GM12874 (cell line): ENCODE data around the gene KRT81.

Experiments
- CTCF ChIP-seq: IDR thresholded peaks from 2 replicates; pipeline ENCODE4 v1.5.1; 2011; ENCODE audit warnings: low read depth, mild to moderate bottlenecking, control low read depth, low read length, moderate library complexity; ENCODE audit not compliant: insufficient read depth

Gene KRT81

GRCh38 chr12:52316701-52317100 lies 25.4 kb upstream of the KRT81 start:
- no peak for TF ChIP-seq CTCF

GRCh38 chr12:52316290-52316689 lies 25.0 kb upstream of the KRT81 start:
- TF ChIP-seq CTCF = no peak

- peak; percentile 72 for TF ChIP-seq CTCF
Observed at GRCh38 chr12:52315721-52316120, 24.4 kb upstream of the KRT81 start.

- TF ChIP-seq CTCF = no peak
Observed at GRCh38 chr12:52314511-52314910, 23.2 kb upstream of the KRT81 start.

GRCh38 chr12:52313926-52314325 lies 22.6 kb upstream of the KRT81 start:
- no peak for TF ChIP-seq CTCF

- no peak for TF ChIP-seq CTCF
Observed at GRCh38 chr12:52313461-52313860, 22.1 kb upstream of the KRT81 start.

- TF ChIP-seq CTCF = no peak
Observed at GRCh38 chr12:52312086-52312485, 20.8 kb upstream of the KRT81 start.

GRCh38 chr12:52311285-52311648 lies 19.9 kb upstream of the KRT81 start:
- TF ChIP-seq CTCF = no peak
